Panc1 (cell line): ENCODE measurements around the gene FZR1. TPM values are rescaled to one million over a fixed set of nuclear protein-coding genes. Genes with fewer than 3 reads are reported as not detected.

Experiments
- ATAC-seq: fragments of 200-7000 bp; cut with Tn5 transposase; 2 replicates; pipeline ENCODE4 v1.9.1; 2020; ENCODE audit warnings: mild to moderate bottlenecking, moderate library complexity
- BruUV-seq: library from RNA; stranded (reverse); fragments of 400-500 nt; replicated peaks from 2 replicates; lab custom pipeline; 2021; lab: Mats Ljungman, UMichigan
- CTCF ChIA-PET: fragments of 300-600 bp; sonication (Branson Sonifier 250); formaldehyde crosslinking; loops from one replicate; lab custom pipeline; 2022; ENCODE audit warnings: antibody characterized with exemption; lab: Charles Lee
- POLR2A ChIA-PET: fragments of 300-600 bp; sonication (Branson Sonifier 250); formaldehyde crosslinking; loops from one replicate; lab custom pipeline; 2022; ENCODE audit warnings: antibody characterized with exemption; lab: Charles Lee
- DNase-seq: peaks from one replicate; pipeline ENCODE4 v3.0.0-alpha.2; 2010; ENCODE audit warnings: low read depth, low spot score
- H3K27ac ChIP-seq: 2 replicates; pipeline ENCODE4 v1.5.1; 2011; ENCODE audit warnings: mild to moderate bottlenecking, low read length, inconsistent platforms
- H3K27me3 ChIP-seq: fragments of 200-500 bp; sonication (Bioruptor generic); 2 replicates; pipeline ENCODE4 v1.6.0; 2014; ENCODE audit warnings: low read length, inconsistent platforms; ENCODE audit not compliant: control insufficient read depth, insufficient read depth
- H3K36me3 ChIP-seq: fragments of 200-500 bp; sonication (Bioruptor generic); 2 replicates; pipeline ENCODE4 v1.5.1; 2014; ENCODE audit warnings: inconsistent platforms, mild to moderate bottlenecking, low read length, moderate library complexity; ENCODE audit not compliant: control insufficient read depth, insufficient read depth
- H3K4me1 ChIP-seq: 2 replicates; pipeline ENCODE4 v1.5.1; 2011; ENCODE audit warnings: inconsistent platforms, mild to moderate bottlenecking, low read length, moderate library complexity; ENCODE audit not compliant: control insufficient read depth, insufficient read depth
- H3K4me3 ChIP-seq, 2 experiments: 2 replicates each; pipeline ENCODE4 v1.5.1; 2011 to 2012; ENCODE audit warnings: low read depth in 2 of 2, low read length in 2 of 2, mild to moderate bottlenecking in 2 of 2, inconsistent platforms in 1 of 2, moderate library complexity in 1 of 2
- H3K9me3 ChIP-seq: fragments of 200-500 bp; sonication (Bioruptor generic); 2 replicates; pipeline ENCODE4 v1.5.1; 2014; ENCODE audit warnings: low read depth, mild to moderate bottlenecking, inconsistent platforms, low read length, moderate library complexity; ENCODE audit not compliant: control insufficient read depth, insufficient read depth
- CTCF ChIP-seq: fragments of 450-650 bp; IDR thresholded peaks from 2 replicates; pipeline ENCODE4 v1.5.1; 2017; ENCODE audit warnings: mild to moderate bottlenecking
- POLR2AphosphoS5 ChIP-seq: IDR thresholded peaks from 2 replicates; pipeline ENCODE4 v1.6.1; 2012; ENCODE audit warnings: mild to moderate bottlenecking, low read depth, low read length, moderate library complexity
- REST ChIP-seq, 2 experiments: IDR thresholded peaks; 2 replicates each; pipeline ENCODE4 v1.6.1; 2011 to 2012; ENCODE audit warnings: low read depth in 2 of 2, control low read depth in 1 of 2, low read length in 1 of 2, mild to moderate bottlenecking in 1 of 2, moderate library complexity in 1 of 2; ENCODE audit not compliant: insufficient read depth in 1 of 2
- SIN3A ChIP-seq: IDR thresholded peaks from 2 replicates; pipeline ENCODE4 v1.6.1; 2012; ENCODE audit warnings: low read depth, mild to moderate bottlenecking, low read length, moderate library complexity, borderline replicate concordance; ENCODE audit not compliant: insufficient read depth
- TCF7L2 ChIP-seq: IDR thresholded peaks from 2 replicates; pipeline ENCODE4 v1.6.1; 2011; ENCODE audit warnings: mild to moderate bottlenecking, low read depth, low read length, inconsistent platforms
- in situ Hi-C: cut with HindIII; loops from 2 replicates; pipeline ENCODE4 v1.10.0; 2016; ENCODE audit warnings: low sequenced_read_pairs, low pct_unique_long_range_greater_than_20kb
- intact Hi-C: fragments of 100-400 bp; cut with micrococcal nuclease; formaldehyde crosslinking; loops from one replicate; pipeline ENCODE4 v1.10.0; 2022; ENCODE audit not compliant: unreplicated experiment
- total RNA-seq: library from RNA; stranded (reverse); gene quantifications from one replicate; pipeline ENCODE4 v1.2.1, GENCODE V29; 2021; ENCODE audit not compliant: unreplicated experiment

The FZR1 gene
- total RNA-seq, 1 experiment from 2014 or later = 48.7 TPM

- in situ Hi-C loops = no loop called here
These were observed 51.5 kb downstream of the FZR1 start, which contains the start of gene MFSD12 for GRCh38 chr19:3557461-3558248. MFSD12 (minus strand) TSS chr19:3557586; CDS start chr19:3557403, 183 bp downstream.

GRCh38 chr19:3563709-3564524, 57.8 kb downstream of the FZR1 start:
- H3K36me3 ChIP-seq = no peaks in the 10 kb centered on the region
- ATAC-seq = no peak
- H3K27ac ChIP-seq = no peak overlapping the region
- POLR2A ChIA-PET = no interaction called here
- intact Hi-C loops (no loop called here), in situ Hi-C loops (no loop called here)
- H3K27me3 ChIP-seq = no peaks in the 10 kb centered on the region
- H3K9me3 ChIP-seq = no peaks in the 10 kb centered on the region
- no TSS peak for BruUV-seq
- H3K4me3 ChIP-seq = no peak overlapping the region
- CTCF ChIA-PET = no interaction called here
- H3K4me1 ChIP-seq = no peaks in the 10 kb centered on the region
- no peak for TF ChIP-seq POLR2AphosphoS5
- no peak for TF ChIP-seq TCF7L2
- no peak for TF ChIP-seq CTCF
- no peak for TF ChIP-seq SIN3A
- no peak for TF ChIP-seq REST (IDR thresholded peaks at IDR 0.05; ENCODE audit: insufficient read depth in 1 of 2, low read depth in 2 of 2, low read length in 1 of 2)
- no peak for DNase-seq

More at GRCh38 chr19:3557461-3558248, 51.5 kb downstream of the FZR1 start, which contains the start of gene MFSD12:
- Histone ChIP-seq H3K36me3 (no peaks in the 10 kb centered on the region; the same call in 1 of the 2 replicates), H3K27ac (peak within 1 kb of the TSS; percentile 72), H3K9me3 (no peaks in the 10 kb centered on the region), H3K4me1 (peaks cover 11% of the 10 kb centered on the region), H3K4me3 (peak within 1 kb of the TSS; percentile 62 to 68), H3K27me3 (no peaks in the 10 kb centered on the region)
- intact Hi-C loops = no loop called here
- TF ChIP-seq TCF7L2 (no peak), POLR2AphosphoS5 (peak; percentile 45; the same call in 1 of the 2 replicates)
- DNase-seq (no peak), ATAC-seq (peak; percentile 98)
- ChIA-PET CTCF (no interaction called here), POLR2A (no interaction called here)
- BruUV-seq = no TSS peak
